ENCODE data around the gene MIEF2.
"Not testable (repeated sequence)": the region's sequence is repeated elsewhere in the genome, so short reads cannot be mapped to it uniquely, and the experiment has no call there.

Gene MIEF2

DNA sequence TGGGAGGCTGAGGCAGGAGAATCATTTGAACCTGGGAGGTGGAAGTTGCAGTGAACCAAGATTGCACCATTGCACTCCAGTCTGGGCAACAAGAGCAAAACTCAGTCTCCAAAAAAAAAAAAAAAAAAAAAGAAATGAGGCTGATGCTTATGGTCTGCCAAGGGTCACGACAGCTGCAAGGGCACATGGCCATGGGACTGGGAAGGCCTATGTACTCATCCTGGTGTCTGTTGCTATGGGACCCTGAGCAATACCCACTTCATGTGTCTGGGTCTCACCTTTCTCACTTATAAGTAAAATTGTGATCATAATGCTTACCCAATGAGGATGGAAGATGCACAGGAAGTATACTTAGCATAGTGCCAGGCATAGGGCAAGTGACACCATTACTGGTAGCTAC is 16.6 kb downstream of the MIEF2 start:
- H3K4me3 ChIP-seq (ENCODE audit: low read length): no peak overlapping the region
- H3K27me3 ChIP-seq (replicated peaks; ENCODE audit: control insufficient read depth, insufficient read depth, low read length): no peaks in the 10 kb centered on the region
- peaks cover 64% of the 10 kb centered on the region for H3K36me3 ChIP-seq (ENCODE audit: control insufficient read depth, insufficient read depth, low read length, severe bottlenecking)
- peaks cover 18% of the 10 kb centered on the region for H3K4me1 ChIP-seq (ENCODE audit: control insufficient read depth, insufficient read depth, low read length)
- H3K9me3 ChIP-seq (ENCODE audit: control insufficient read depth, low read length): no peaks in the 10 kb centered on the region
- DNase-seq (ENCODE audit: low read depth): no peak
- H3K9ac ChIP-seq (ENCODE audit: low read length): no peak overlapping the region

DNA sequence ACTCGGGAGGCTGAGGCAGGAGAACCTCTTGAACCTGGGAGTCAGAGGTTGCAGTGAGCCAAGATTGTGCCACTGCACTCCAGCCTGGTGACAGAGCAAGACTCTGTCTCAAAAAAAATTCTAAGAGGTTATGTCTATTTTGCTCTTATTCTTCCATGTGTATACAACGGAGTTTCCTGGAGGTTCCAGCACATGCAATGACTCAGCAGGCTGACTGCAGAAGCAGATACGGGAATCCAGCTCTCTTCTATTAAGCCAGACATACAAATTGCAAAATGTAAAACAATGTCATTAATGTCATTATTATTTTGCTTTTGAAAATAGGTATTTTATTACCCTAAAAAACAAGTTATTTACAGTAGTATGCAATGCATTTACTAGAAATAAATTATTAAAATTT is 18.4 kb downstream of the MIEF2 start:
- no peaks in the 10 kb centered on the region for H3K27me3 ChIP-seq (replicated peaks; ENCODE audit: control insufficient read depth, insufficient read depth, low read length)
- H3K4me3 ChIP-seq (ENCODE audit: low read length): no peak overlapping the region
- H3K4me1 ChIP-seq (ENCODE audit: control insufficient read depth, insufficient read depth, low read length): peaks cover 18% of the 10 kb centered on the region
- no peaks in the 10 kb centered on the region for H3K9me3 ChIP-seq (ENCODE audit: control insufficient read depth, low read length)
- peaks cover 72% of the 10 kb centered on the region for H3K36me3 ChIP-seq (ENCODE audit: control insufficient read depth, insufficient read depth, low read length, severe bottlenecking)
- no peak for DNase-seq (ENCODE audit: low read depth)
- no peak overlapping the region for H3K9ac ChIP-seq (ENCODE audit: low read length)

GRCh38 chr17:18280249-18280648 is 19.8 kb downstream of the MIEF2 start:
- no peak overlapping the region for H3K9ac ChIP-seq (ENCODE audit: low read length)
- H3K36me3 ChIP-seq (ENCODE audit: control insufficient read depth, insufficient read depth, low read length, severe bottlenecking): peaks cover 69% of the 10 kb centered on the region
- H3K27me3 ChIP-seq (replicated peaks; ENCODE audit: control insufficient read depth, insufficient read depth, low read length): no peaks in the 10 kb centered on the region
- no peak for DNase-seq (ENCODE audit: low read depth)
- peaks cover 18% of the 10 kb centered on the region for H3K4me1 ChIP-seq (ENCODE audit: control insufficient read depth, insufficient read depth, low read length)
- no peak overlapping the region for H3K4me3 ChIP-seq (ENCODE audit: low read length)
- no peaks in the 10 kb centered on the region for H3K9me3 ChIP-seq (ENCODE audit: control insufficient read depth, low read length)

DNA sequence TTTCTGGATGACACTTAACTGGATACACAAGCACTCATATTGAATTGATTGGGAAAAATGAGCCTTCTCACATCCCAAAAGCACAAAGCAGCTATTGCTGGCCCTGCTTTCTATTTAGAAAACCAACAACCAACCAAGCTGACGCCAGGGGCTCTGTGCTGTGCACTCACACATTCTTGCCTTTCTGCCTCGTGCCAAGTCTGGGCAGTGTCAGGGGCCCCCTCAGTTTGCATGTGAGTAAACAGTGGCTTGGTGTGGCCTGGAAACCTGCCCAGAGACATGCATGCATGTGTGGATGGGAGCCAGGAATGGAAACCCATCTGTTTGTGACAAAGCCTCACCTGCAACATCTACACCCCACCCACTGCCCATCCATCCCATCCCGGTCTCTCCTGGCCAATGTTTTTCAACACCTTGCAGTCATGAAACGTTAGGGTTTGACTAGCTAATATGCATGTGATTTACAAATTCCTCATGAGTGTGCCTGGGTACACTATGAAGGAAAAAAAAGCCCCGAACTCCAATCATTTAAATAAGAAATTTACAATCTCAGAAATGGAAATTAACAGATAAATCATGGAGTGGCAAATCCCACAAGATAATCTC is 20.4 kb downstream of the MIEF2 start:
- DNase-seq (ENCODE audit: low read depth): peak; percentile 29
- H3K9ac ChIP-seq (ENCODE audit: low read length): no peak overlapping the region
- H3K4me1 ChIP-seq (ENCODE audit: control insufficient read depth, insufficient read depth, low read length): peaks cover 18% of the 10 kb centered on the region
- no peaks in the 10 kb centered on the region for H3K27me3 ChIP-seq (replicated peaks; ENCODE audit: control insufficient read depth, insufficient read depth, low read length)
- no peaks in the 10 kb centered on the region for H3K9me3 ChIP-seq (ENCODE audit: control insufficient read depth, low read length)
- H3K36me3 ChIP-seq (ENCODE audit: control insufficient read depth, insufficient read depth, low read length, severe bottlenecking): peaks cover 75% of the 10 kb centered on the region
- H3K4me3 ChIP-seq (ENCODE audit: low read length): no peak overlapping the region

DNA sequence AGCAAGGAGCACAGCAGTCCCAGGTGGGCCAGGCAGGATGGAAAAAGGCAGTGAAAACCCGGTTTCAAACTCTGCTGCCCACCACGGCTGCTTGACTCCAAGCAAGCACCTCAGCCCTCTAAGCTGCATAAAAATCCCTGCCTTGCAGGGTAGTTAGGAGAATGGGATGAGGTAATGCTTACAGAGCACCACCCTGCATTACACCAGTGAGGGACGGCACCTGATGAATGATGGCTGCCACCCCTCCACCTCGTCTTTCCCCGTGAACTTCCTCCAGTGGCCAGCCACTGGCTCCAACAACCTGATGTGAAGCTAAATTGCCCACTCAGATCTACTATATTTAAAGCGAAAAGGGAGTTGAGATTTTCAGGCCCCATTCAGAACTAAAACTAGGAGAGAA is 21.3 kb downstream of the MIEF2 start:
- H3K36me3 ChIP-seq (ENCODE audit: control insufficient read depth, insufficient read depth, low read length, severe bottlenecking): peaks cover 71% of the 10 kb centered on the region
- no peak overlapping the region for H3K4me3 ChIP-seq (ENCODE audit: low read length)
- H3K27me3 ChIP-seq (replicated peaks; ENCODE audit: control insufficient read depth, insufficient read depth, low read length): no peaks in the 10 kb centered on the region
- H3K9me3 ChIP-seq (ENCODE audit: control insufficient read depth, low read length): no peaks in the 10 kb centered on the region
- H3K4me1 ChIP-seq (ENCODE audit: control insufficient read depth, insufficient read depth, low read length): peaks cover 18% of the 10 kb centered on the region
- no peak overlapping the region for H3K9ac ChIP-seq (ENCODE audit: low read length)
- no peak for DNase-seq (ENCODE audit: low read depth)

GRCh38 chr17:18285296-18285695 is 24.8 kb downstream of the MIEF2 start:
- Histone ChIP-seq H3K9me3 (ENCODE audit: control insufficient read depth, low read length) (no peaks in the 10 kb centered on the region), H3K36me3 (ENCODE audit: control insufficient read depth, insufficient read depth, low read length, severe bottlenecking) (peaks cover 76% of the 10 kb centered on the region), H3K27me3 (replicated peaks; ENCODE audit: control insufficient read depth, insufficient read depth, low read length) (no peaks in the 10 kb centered on the region), H3K4me1 (ENCODE audit: control insufficient read depth, insufficient read depth, low read length) (peaks cover 5% of the 10 kb centered on the region), H3K4me3 (ENCODE audit: low read length) (no peak overlapping the region), H3K9ac (ENCODE audit: low read length) (no peak overlapping the region)
- no peak for DNase-seq (ENCODE audit: low read depth)

- H3K9ac ChIP-seq (ENCODE audit: low read length): no peak overlapping the region
- H3K4me3 ChIP-seq (ENCODE audit: low read length): no peak overlapping the region
- peaks cover 57% of the 10 kb centered on the region for H3K36me3 ChIP-seq (ENCODE audit: control insufficient read depth, insufficient read depth, low read length, severe bottlenecking)
- H3K9me3 ChIP-seq (ENCODE audit: control insufficient read depth, low read length): no peaks in the 10 kb centered on the region
- no peak for DNase-seq (ENCODE audit: low read depth)
- no peaks in the 10 kb centered on the region for H3K4me1 ChIP-seq (ENCODE audit: control insufficient read depth, insufficient read depth, low read length)
- no peaks in the 10 kb centered on the region for H3K27me3 ChIP-seq (replicated peaks; ENCODE audit: control insufficient read depth, insufficient read depth, low read length)
Measured at GRCh38 chr17:18291718-18292540, 31.5 kb downstream of the MIEF2 start.

DNA sequence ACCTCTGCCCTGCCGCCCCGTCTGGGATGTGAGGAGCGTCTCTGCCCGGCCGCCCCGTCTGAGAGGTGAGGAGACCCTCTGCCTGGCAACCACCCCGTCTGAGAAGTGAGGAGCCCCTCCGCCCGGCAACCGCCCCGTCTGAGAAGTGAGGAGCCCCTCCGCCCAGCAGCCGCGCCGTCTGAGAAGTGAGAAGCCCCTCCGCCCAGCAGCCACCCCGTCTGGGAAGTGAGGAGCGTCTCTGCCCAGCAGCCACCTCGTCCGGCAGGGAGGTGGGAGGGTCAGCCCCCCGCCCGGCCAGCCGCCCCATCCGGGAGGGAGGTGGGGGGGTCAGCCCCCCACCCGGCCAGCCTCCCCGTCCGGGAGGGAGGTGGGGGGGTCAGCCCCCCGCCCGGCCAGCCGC is 37.6 kb downstream of the MIEF2 start:
- DNase-seq (ENCODE audit: low read depth); H3K4me1 ChIP-seq (ENCODE audit: control insufficient read depth, insufficient read depth, low read length); H3K27me3 ChIP-seq (replicated peaks; ENCODE audit: control insufficient read depth, insufficient read depth, low read length); H3K4me3 ChIP-seq (ENCODE audit: low read length); H3K9ac ChIP-seq (ENCODE audit: low read length); H3K9me3 ChIP-seq (ENCODE audit: control insufficient read depth, low read length): not testable (repeated sequence)
- peaks cover 45% of the 10 kb centered on the region for H3K36me3 ChIP-seq (ENCODE audit: control insufficient read depth, insufficient read depth, low read length, severe bottlenecking)

DNA sequence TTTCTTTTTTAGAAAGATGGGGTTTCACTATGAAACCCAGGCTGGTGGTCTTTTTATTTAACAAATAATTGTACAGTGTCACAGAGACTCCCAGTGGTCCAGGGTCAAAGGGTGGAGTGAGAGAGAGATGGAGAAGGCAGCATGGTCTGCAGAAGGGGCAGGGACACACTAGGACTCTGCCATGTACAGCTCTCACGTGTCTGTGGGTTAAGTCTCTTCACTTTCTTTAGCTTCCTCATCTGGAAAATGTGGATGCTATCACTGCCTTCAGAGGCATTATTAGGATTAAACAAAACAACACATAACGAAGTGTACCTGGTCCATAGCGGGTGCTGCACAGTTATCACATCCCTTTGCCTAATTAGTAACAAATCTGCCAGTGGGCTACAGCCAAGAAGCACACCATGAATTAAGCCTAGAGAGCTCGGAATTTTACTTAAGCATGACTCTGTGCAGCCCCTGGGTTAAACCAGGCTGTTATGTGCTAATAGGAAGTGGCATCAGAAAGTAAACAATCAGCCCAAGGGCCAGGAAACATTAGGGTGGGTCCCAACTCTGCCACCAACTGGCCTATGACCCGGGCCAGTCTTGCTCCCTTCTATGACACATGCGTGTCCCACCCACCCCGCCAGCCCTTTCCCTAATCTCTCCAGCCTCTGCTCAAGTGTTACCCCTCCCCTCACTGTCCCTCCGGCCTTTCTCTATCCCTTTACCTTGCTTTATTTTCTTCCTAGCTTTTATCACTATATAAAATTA is 40.4 kb downstream of the MIEF2 start:
- no peaks in the 10 kb centered on the region for H3K27me3 ChIP-seq (replicated peaks; ENCODE audit: control insufficient read depth, insufficient read depth, low read length)
- peaks cover 4% of the 10 kb centered on the region for H3K4me1 ChIP-seq (ENCODE audit: control insufficient read depth, insufficient read depth, low read length)
- no peak overlapping the region for H3K4me3 ChIP-seq (ENCODE audit: low read length)
- peaks cover 62% of the 10 kb centered on the region for H3K36me3 ChIP-seq (ENCODE audit: control insufficient read depth, insufficient read depth, low read length, severe bottlenecking)
- no peaks in the 10 kb centered on the region for H3K9me3 ChIP-seq (ENCODE audit: control insufficient read depth, low read length)
- no peak for DNase-seq (ENCODE audit: low read depth)
- H3K9ac ChIP-seq (ENCODE audit: low read length): no peak overlapping the region

GRCh38 chr17:18303206-18303605 is 42.7 kb downstream of the MIEF2 start:
- H3K4me1 ChIP-seq (ENCODE audit: control insufficient read depth, insufficient read depth, low read length); H3K9me3 ChIP-seq (ENCODE audit: control insufficient read depth, low read length); H3K27me3 ChIP-seq (replicated peaks; ENCODE audit: control insufficient read depth, insufficient read depth, low read length); DNase-seq (ENCODE audit: low read depth); H3K4me3 ChIP-seq (ENCODE audit: low read length); H3K9ac ChIP-seq (ENCODE audit: low read length): not testable (repeated sequence)
- H3K36me3 ChIP-seq (ENCODE audit: control insufficient read depth, insufficient read depth, low read length, severe bottlenecking): peaks cover 75% of the 10 kb centered on the region

DNA sequence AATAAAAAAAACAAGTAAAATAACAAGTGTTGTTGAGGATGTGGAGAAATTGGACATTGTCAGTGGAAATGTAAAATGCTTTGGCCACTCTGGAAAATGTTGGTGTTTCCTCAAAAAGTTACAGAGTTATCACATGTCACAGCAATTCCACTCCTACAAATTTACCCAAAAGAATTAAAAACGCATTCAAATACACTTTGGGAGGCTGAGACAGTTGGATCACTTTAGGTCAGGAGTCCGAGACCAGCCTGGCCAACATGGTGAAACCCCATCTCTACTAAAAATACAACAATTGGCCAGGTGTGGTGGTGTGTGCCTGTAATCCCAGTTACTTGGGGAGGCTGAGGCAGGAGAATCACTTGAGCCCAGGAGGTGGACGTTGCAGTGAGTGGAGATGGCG is 48.7 kb downstream of the MIEF2 start:
- Histone ChIP-seq H3K27me3 (replicated peaks; ENCODE audit: control insufficient read depth, insufficient read depth, low read length) (no peaks in the 10 kb centered on the region), H3K36me3 (ENCODE audit: control insufficient read depth, insufficient read depth, low read length, severe bottlenecking) (peaks cover 37% of the 10 kb centered on the region), H3K9me3 (ENCODE audit: control insufficient read depth, low read length) (no peaks in the 10 kb centered on the region), H3K9ac (ENCODE audit: low read length) (no peak overlapping the region), H3K4me1 (ENCODE audit: control insufficient read depth, insufficient read depth, low read length) (peaks cover 24% of the 10 kb centered on the region), H3K4me3 (ENCODE audit: low read length) (no peak overlapping the region)
- no peak for DNase-seq (ENCODE audit: low read depth)
